GM13976 (cell line): ENCODE measurements around the gene PCSK7.
A peak's percentile ranks its signal among the peaks of the same experiment; 100 is the strongest.

Source experiments
- DNase-seq: peaks from one replicate; pipeline ENCODE4 v3.0.0; 2012; ENCODE audit warnings: low spot score
- in situ Hi-C: fragments of 300-500 bp; cut with MboI; formaldehyde crosslinking; loops from one replicate; pipeline ENCODE4 v1.12.0; 2022; ENCODE audit warnings: low sequenced_read_pairs, mixed read lengths, inconsistent platforms; ENCODE audit not compliant: unreplicated experiment
- TF ChIP-seq, protein P1 (sequence below): IDR thresholded peaks from 2 replicates; pipeline ENCODE4 v1.5.1; 2012; ENCODE audit warnings: borderline replicate concordance, mild to moderate bottlenecking; ENCODE audit not compliant: insufficient read depth; ENCODE audit errors: extremely low read depth, missing control alignments, control extremely low read depth

Gene PCSK7

DNA sequence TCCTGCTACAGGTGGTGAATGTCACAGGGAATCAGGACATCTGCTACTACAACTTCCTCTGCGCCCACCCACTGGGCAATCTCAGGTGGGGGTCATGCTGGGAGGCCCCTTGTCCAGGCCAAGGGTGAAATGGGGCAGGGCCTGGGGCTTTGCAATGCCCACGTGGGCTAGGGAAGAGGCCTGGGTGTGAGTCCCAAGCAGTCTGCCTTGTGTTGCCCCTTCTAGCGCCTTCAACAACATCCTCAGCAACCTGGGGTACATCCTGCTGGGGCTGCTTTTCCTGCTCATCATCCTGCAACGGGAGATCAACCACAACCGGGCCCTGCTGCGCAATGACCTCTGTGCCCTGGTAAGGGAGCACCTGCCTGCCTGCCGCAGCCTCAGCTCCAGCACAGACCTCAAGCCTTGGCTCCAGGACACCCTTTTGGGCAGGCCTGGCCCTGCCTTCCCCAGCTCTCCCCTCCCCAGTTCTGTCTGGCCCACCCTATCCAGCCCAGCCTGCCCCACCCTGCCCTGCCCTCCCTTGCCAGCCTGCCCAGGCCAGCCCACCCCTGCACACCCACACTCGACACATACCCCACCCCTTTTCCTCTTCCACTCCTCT lies 41.8 kb downstream of the PCSK7 start:
- DNase-seq: no peak
- in situ Hi-C loops: no loop called here
- TF ChIP-seq, protein P1, sequence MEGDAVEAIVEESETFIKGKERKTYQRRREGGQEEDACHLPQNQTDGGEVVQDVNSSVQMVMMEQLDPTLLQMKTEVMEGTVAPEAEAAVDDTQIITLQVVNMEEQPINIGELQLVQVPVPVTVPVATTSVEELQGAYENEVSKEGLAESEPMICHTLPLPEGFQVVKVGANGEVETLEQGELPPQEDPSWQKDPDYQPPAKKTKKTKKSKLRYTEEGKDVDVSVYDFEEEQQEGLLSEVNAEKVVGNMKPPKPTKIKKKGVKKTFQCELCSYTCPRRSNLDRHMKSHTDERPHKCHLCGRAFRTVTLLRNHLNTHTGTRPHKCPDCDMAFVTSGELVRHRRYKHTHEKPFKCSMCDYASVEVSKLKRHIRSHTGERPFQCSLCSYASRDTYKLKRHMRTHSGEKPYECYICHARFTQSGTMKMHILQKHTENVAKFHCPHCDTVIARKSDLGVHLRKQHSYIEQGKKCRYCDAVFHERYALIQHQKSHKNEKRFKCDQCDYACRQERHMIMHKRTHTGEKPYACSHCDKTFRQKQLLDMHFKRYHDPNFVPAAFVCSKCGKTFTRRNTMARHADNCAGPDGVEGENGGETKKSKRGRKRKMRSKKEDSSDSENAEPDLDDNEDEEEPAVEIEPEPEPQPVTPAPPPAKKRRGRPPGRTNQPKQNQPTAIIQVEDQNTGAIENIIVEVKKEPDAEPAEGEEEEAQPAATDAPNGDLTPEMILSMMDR: no peak

DNA sequence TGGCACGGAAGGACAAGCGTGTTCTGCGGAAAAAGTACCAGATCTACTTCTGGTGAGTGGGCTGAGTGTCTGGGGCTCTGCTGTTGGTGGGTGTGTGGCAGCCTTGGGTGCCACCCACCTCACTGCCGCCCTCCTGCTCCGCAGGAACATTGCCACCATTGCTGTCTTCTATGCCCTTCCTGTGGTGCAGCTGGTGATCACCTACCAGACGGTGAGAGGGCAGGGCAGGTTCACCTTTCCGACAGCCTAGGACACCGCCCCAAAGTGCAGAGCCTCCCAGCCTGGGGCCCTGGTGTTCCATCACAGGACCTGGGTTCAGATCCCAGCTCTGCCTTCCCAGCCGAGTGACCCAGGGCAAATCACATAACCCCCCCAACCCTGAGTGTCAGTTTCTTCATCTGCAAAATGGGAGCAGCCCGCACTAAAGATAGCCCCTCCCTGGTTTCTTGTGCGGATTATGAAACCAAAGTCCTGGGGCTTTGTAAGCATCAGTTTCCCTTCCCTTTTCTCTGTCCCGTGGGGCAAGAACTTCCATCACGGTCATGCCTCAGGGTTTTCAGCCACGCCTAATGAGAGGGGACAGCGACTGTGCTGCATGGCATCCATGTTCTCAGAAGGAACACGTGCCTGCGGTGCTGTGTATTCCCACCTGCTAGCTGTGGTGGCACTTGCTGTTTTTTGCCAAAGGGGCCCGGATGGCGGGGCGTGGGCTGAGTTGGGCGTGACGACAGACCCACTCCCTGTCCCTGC lies 42.5 kb downstream of the PCSK7 start:
- in situ Hi-C loops: no loop called here
- TF ChIP-seq, protein P1: no peak
- peak; percentile 73 for DNase-seq

DNA sequence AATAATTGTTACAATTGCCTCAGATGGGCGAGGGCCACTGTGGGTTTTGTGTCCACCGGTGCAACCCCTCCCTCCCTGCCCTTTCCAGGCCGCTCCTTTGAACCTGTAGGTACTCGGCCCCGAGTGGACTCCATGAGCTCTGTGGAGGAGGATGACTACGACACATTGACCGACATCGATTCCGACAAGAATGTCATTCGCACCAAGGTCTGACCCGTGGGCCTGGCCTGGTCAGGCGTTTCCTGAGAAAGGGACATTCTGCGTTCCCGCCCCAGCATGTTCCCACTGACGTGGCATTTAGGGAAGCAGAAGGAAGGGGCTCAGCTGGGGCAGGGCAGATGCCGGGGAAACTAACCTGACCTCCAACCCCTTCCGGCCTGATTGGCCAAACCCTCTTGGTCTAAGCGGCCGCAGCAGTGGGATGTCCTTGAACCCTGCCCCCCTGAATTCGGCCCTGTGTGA lies 43.2 kb downstream of the PCSK7 start:
- in situ Hi-C loops: no loop called here
- TF ChIP-seq, protein P1: no peak
- DNase-seq: no peak

DNA sequence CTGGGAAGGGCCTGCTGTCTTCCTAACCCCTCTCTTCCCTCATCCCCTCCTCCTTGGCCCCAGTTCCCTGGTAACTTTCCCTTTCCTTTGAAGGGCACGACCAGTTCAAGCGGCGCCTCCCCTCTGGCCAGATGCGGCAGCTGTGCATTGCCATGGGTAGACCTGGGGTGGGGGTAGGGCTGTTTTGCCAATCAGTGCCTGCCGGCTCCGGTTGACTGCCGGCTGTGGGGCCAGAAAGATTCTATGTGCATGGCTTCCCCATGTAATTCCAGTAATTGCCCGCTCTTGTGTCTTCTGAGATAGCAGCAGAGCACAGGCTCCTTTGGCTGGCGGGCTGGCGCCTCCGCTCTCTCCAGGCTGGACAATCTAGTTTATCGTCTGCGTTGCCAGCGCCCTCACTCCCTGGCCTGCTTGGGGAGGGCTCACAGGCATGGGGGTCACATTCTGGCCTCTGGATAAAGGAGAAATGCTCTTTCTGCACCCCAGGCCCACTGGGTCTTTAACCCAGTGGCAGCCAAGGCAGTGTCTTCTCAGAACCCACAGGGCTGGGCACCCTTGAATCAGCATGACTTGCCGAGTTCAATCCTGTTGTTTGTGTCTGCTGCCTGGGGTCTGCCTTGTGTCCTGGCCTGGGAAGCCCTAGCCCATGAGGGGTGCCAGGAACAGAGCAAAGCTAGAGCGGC lies 43.9 kb downstream of the PCSK7 start:
- TF ChIP-seq, protein P1: no peak
- DNase-seq: no peak
- in situ Hi-C loops: no loop called here

DNA sequence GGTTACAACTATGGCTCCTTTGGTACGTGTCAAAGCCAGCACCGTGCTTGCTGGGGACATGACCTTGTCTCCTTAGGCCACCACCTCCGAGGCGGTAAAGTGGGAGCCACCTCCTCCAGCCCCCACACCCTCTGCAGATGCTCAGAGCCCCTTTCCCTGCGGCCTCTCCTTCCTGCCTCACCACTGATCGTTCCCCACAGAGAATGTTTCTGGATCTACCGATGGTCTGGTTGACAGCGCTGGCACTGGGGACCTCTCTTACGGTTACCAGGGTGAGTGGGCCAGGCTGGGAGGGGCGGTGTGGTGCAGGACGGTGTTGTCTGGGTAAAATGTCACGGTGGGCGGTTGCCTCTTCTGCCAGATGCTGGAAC lies 44.5 kb downstream of the PCSK7 start:
- TF ChIP-seq, protein P1: no peak
- in situ Hi-C loops: no loop called here
- no peak for DNase-seq

DNA sequence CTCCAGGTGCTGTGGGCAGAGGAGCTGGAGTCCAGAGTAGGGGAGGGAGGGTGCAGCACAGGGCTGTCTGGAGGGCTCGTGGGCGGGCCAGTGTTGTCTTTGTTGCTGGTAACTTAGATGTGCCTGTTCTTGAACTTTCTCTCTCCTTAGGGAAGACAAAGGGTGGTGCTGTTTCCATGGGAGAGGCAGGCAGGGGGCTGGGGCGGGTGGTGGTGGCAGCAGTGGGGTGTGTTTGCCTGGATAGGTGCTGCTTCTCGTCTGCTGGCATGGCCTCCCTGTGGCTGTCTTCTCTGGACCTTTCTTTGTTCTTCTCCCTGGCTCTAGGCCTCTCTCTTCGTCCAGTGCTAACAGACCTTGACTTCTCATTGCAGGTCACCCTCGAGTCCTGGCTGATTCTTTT lies 44.9 kb downstream of the PCSK7 start:
- TF ChIP-seq, protein P1: no peak
- in situ Hi-C loops: no loop called here
- DNase-seq: no peak
